Fibroblast of lung (primary cell): ENCODE results near the gene PLK3. TPM values are rescaled to one million over a fixed set of nuclear protein-coding genes. Genes with fewer than 3 reads are reported as not detected.

Experiments used
- DNase-seq, 2 donors: peaks; one replicate each; pipeline versions ENCODE4 v3.0.0 to v3.0.0-alpha.2; 2010; ENCODE audit warnings: low read depth in 2 of 2
- H2AFZ ChIP-seq: 2 replicates; pipeline ENCODE4 v1.5.1; 2012; ENCODE audit warnings: low read length, control low read depth, inconsistent platforms
- H3K27ac ChIP-seq: 2 replicates; pipeline ENCODE4 v1.5.1; 2011; ENCODE audit warnings: low read length, control low read depth; ENCODE audit not compliant: insufficient read depth
- H3K27me3 ChIP-seq: 2 replicates; pipeline ENCODE4 v1.5.1; 2011; ENCODE audit warnings: mild to moderate bottlenecking, low read length; ENCODE audit not compliant: control insufficient read depth, insufficient read depth
- H3K36me3 ChIP-seq: 2 replicates; pipeline ENCODE4 v1.5.1; 2011; ENCODE audit warnings: low read length; ENCODE audit not compliant: control insufficient read depth, insufficient read depth
- H3K4me1 ChIP-seq: 2 replicates; pipeline ENCODE4 v1.5.1; 2011; ENCODE audit warnings: low read length; ENCODE audit not compliant: control insufficient read depth, insufficient read depth; ENCODE audit errors: extremely low read depth
- H3K4me2 ChIP-seq: 2 replicates; pipeline ENCODE4 v1.5.1; 2011; ENCODE audit warnings: low read length, control low read depth; ENCODE audit not compliant: insufficient read depth; ENCODE audit errors: extremely low read depth
- H3K4me3 ChIP-seq, 4 experiments: fragments of 200-600 bp in 1 of 4; sonication (generic) in 1 of 4; replicated peaks in 1 of 4; 2 replicates each; pipeline ENCODE4 v1.5.1; 2011 to 2016; ENCODE audit warnings: low read length in 4 of 4, low read depth in 3 of 4, mild to moderate bottlenecking in 3 of 4, control low read depth in 2 of 4, inconsistent platforms in 1 of 4, mixed read lengths in 1 of 4; ENCODE audit not compliant: insufficient read depth in 1 of 4; ENCODE audit errors: control extremely low read depth in 1 of 4
- H3K79me2 ChIP-seq: 2 replicates; pipeline ENCODE4 v1.5.1; 2012; ENCODE audit warnings: mild to moderate bottlenecking, low read length, inconsistent platforms; ENCODE audit not compliant: control insufficient read depth, insufficient read depth
- H3K9ac ChIP-seq: 2 replicates; pipeline ENCODE4 v1.5.1; 2011; ENCODE audit warnings: mild to moderate bottlenecking, low read length, control low read depth; ENCODE audit not compliant: insufficient read depth
- H3K9me3 ChIP-seq: 2 replicates; pipeline ENCODE4 v1.5.1; 2012; ENCODE audit warnings: low read depth, low read length; ENCODE audit not compliant: control insufficient read depth, insufficient read depth
- H4K20me1 ChIP-seq: 2 replicates; pipeline ENCODE4 v1.5.1; 2011; ENCODE audit warnings: low read length; ENCODE audit not compliant: control insufficient read depth, insufficient read depth; ENCODE audit errors: extremely low read depth
- CTCF ChIP-seq, 2 donors: IDR thresholded peaks in 1 of 2; conservative IDR thresholded peaks in 1 of 2; 1 replicate in 1 of 2; 2 replicates in 1 of 2; pipeline ENCODE4 v1.5.1; 2011 to 2012; ENCODE audit warnings: low read length in 2 of 2, control low read depth in 1 of 2, inconsistent platforms in 1 of 2, low read depth in 1 of 2, mild to moderate bottlenecking in 1 of 2
- EZH2 ChIP-seq: IDR thresholded peaks from 2 replicates; pipeline ENCODE4 v1.5.1; 2012; ENCODE audit warnings: low read length, control low read depth, mild to moderate bottlenecking; ENCODE audit errors: missing control alignments
- polyA plus RNA-seq, 2 donors: library from polyadenylated mRNA; depleted of rRNA in 1 of 2; stranded (reverse) in 1 of 2; unstranded in 1 of 2; fragments of >200 nt; gene quantifications; 2 replicates each; pipeline ENCODE4 v1.2.1, GENCODE V29; 2011 to 2012; ENCODE audit warnings: missing spikeins in 1 of 2
- total RNA-seq: library from RNA; depleted of rRNA; stranded (reverse); fragments of >200 nt; gene quantifications from 2 replicates; pipeline ENCODE4 v1.2.1, GENCODE V29; 2014

PLK3 gene
- total and polyA plus RNA-seq, 2 donors (not counting 1 experiment from before 2014, with no cell fraction given): 12.2 to 30.6 TPM

GRCh38 chr1:44808063-44808937 is 8.1 kb downstream of the PLK3 start, which contains the start of gene BTBD19:
TSS of gene BTBD19 (plus strand) at chr1:44808523. CDS start at chr1:44808821, 298 bp downstream.
- Histone ChIP-seq H3K27ac (peak within 1 kb of the TSS; percentile 100), H3K4me1 (peaks cover 67% of the 10 kb centered on the region), H3K79me2 (peaks cover 40% of the 10 kb centered on the region), H2AFZ (no peak within 1 kb of the TSS), H3K4me2 (peak within 1 kb of the TSS; percentile 93), H4K20me1 (no peaks in the 10 kb centered on the region), H3K27me3 (no peaks in the 10 kb centered on the region), H3K9ac (peak within 1 kb of the TSS; percentile 92), H3K4me3 (peak within 1 kb of the TSS; percentile 47 to 64 (median 50)), H3K36me3 (peaks cover 36% of the 10 kb centered on the region), H3K9me3 (no peaks in the 10 kb centered on the region)
- no peak for TF ChIP-seq EZH2
- no peak for TF ChIP-seq CTCF (conservative IDR thresholded peaks at IDR 0.05 in 1 of 2, IDR thresholded peaks at IDR 0.05 in 1 of 2; ENCODE audit: low read depth in 1 of 2, low read length in 2 of 2)
- peak; percentile 93 to 95 for DNase-seq

GRCh38 chr1:44808938-44809917 is 9.1 kb downstream of the PLK3 start:
- Histone ChIP-seq H3K27ac (peak overlapping the region; percentile 100), H3K27me3 (no peaks in the 10 kb centered on the region), H3K4me3 (peak overlapping the region; percentile 47 to 64 (median 50)), H3K9ac (peak overlapping the region; percentile 92), H3K4me2 (peak overlapping the region; percentile 93), H3K36me3 (peaks cover 31% of the 10 kb centered on the region), H3K9me3 (no peaks in the 10 kb centered on the region), H2AFZ (no peak overlapping the region), H4K20me1 (no peaks in the 10 kb centered on the region), H3K79me2 (peaks cover 30% of the 10 kb centered on the region), H3K4me1 (peaks cover 64% of the 10 kb centered on the region)
- TF ChIP-seq CTCF (conservative IDR thresholded peaks at IDR 0.05 in 1 of 2, IDR thresholded peaks at IDR 0.05 in 1 of 2; ENCODE audit: low read depth in 1 of 2, low read length in 2 of 2) (no peak), EZH2 (no peak)
- peak; percentile 62 to 86 for DNase-seq
